Measurements from ENCODE around the gene KMT2D. TPM values are rescaled to one million over a fixed set of nuclear protein-coding genes. Genes with fewer than 3 reads are reported as not detected.

KMT2D gene
- total RNA-seq, 1 donor, result 24.6 TPM

DNA sequence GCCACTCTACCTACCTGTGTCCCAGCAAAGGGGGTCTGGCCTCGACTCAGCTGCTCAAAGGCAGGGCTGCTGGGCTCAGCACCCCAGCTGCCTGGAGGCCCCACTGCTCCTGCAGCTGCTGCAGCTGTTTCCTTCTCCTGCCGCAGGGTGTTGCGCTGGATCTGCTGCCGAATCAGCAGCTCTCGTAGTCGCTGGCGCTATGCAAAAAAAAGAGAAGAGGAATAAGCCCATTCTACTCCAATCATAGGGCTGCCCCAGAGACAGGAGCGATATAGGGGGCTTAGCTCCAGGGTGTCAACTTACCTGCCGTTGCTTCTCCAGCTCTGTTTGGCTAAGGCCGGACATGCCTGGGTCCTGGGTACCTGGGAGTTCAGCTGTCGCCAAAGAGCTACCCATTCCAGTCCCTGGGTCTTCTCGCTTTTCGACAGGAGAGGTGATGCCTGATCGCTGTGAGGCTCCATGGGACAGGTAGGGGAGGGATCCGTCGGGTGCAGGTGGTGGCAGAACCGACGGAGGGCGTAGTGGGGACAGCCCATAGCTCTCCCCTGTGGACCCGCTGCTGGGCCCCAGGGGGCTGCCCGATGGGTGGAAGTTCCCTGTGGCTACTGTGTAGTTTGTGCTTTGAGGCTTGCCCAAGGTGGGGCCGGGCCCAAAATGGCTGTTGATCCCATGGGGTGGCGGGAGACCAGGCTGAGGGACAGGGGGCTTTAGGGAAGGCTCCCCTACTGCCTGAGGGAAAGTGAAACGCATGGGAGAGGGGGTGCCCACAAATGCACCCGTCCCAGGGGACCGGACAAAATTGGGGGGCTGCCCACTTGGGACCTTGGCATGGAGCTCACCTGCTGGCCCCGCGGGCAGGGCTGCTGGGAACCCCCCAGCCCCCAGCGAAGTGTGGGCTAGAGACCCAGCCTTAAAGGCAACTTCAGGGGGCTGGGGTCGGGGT is 20.9 kb downstream of the KMT2D start:
- Histone ChIP-seq H3K9me3 (ENCODE audit: low read depth, low read length) (no peaks in the 10 kb centered on the region), H2AFZ (ENCODE audit: low read length) (no peak overlapping the region), H4K20me1 (ENCODE audit: insufficient read depth, low read length) (peaks cover 40% of the 10 kb centered on the region), H3K4me2 (ENCODE audit: insufficient read depth, low read length) (no peak overlapping the region), H3K36me3 (ENCODE audit: insufficient read depth, low read length) (peaks cover 83% of the 10 kb centered on the region), H3K4me1 (ENCODE audit: insufficient read depth, low read length) (no peaks in the 10 kb centered on the region), H3K79me2 (ENCODE audit: insufficient read depth, low read length) (peaks cover 6% of the 10 kb centered on the region), H3K27me3 (ENCODE audit: insufficient read depth, low read length) (no peaks in the 10 kb centered on the region), H3K4me3 (ENCODE audit: insufficient read depth, low read length) (no peak overlapping the region), H3K27ac (ENCODE audit: low read depth, low read length) (no peak overlapping the region)
- TF ChIP-seq, protein P1, sequence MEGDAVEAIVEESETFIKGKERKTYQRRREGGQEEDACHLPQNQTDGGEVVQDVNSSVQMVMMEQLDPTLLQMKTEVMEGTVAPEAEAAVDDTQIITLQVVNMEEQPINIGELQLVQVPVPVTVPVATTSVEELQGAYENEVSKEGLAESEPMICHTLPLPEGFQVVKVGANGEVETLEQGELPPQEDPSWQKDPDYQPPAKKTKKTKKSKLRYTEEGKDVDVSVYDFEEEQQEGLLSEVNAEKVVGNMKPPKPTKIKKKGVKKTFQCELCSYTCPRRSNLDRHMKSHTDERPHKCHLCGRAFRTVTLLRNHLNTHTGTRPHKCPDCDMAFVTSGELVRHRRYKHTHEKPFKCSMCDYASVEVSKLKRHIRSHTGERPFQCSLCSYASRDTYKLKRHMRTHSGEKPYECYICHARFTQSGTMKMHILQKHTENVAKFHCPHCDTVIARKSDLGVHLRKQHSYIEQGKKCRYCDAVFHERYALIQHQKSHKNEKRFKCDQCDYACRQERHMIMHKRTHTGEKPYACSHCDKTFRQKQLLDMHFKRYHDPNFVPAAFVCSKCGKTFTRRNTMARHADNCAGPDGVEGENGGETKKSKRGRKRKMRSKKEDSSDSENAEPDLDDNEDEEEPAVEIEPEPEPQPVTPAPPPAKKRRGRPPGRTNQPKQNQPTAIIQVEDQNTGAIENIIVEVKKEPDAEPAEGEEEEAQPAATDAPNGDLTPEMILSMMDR (IDR thresholded peaks at IDR 0.05; ENCODE audit: extremely low read depth, low read depth, low read length), result no peak
- DNase-seq (ENCODE audit: insufficient read length, low spot score, missing footprints), result peak; percentile 68

DNA sequence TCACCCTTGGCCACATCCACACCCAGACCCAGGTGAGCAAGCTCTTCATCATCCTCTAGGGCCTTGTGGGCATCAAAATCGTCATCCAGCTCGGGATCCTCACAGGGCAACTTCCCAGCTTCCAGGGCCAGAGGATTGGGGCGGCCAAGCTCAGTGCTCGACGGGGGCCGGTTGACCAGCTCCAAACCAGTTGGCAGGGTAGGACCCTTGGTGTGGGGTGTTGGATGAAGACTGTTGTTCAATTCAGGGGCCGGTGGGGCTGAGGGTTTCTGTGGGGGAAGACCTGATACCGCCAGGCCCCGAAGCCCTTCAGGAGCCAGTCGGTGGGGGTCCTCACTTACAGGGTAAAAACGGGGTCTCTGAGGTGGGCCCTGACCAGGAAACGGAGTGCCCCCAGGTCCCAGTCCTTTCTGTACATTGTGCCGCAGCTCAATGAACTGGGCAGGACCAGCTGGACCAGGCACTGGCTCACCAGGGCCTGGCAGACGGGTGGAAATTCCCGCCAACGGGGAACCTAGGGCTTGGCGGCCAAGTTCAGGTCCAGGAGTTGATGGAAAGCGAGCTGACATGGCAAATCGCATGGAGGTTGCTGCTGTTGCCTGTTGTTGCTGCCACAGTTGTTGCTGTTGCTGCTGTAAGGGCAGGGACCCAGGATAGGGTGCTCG is 22.2 kb downstream of the KMT2D start:
- DNase-seq (ENCODE audit: insufficient read length, low spot score, missing footprints), result peak; percentile 80
- H3K36me3 ChIP-seq (ENCODE audit: insufficient read depth, low read length), result peaks cover 83% of the 10 kb centered on the region
- H3K27me3 ChIP-seq (ENCODE audit: insufficient read depth, low read length), result no peaks in the 10 kb centered on the region
- H3K4me2 ChIP-seq (ENCODE audit: insufficient read depth, low read length), result no peak overlapping the region
- H3K9me3 ChIP-seq (ENCODE audit: low read depth, low read length), result no peaks in the 10 kb centered on the region
- H3K4me1 ChIP-seq (ENCODE audit: insufficient read depth, low read length), result no peaks in the 10 kb centered on the region
- H3K27ac ChIP-seq (ENCODE audit: low read depth, low read length), result no peak overlapping the region
- peaks cover 36% of the 10 kb centered on the region for H4K20me1 ChIP-seq (ENCODE audit: insufficient read depth, low read length)
- H3K4me3 ChIP-seq (ENCODE audit: insufficient read depth, low read length), result no peak overlapping the region
- TF ChIP-seq, protein P1 (IDR thresholded peaks at IDR 0.05; ENCODE audit: extremely low read depth, low read depth, low read length), result no peak
- peaks cover 6% of the 10 kb centered on the region for H3K79me2 ChIP-seq (ENCODE audit: insufficient read depth, low read length)
- H2AFZ ChIP-seq (ENCODE audit: low read length), result no peak overlapping the region

DNA sequence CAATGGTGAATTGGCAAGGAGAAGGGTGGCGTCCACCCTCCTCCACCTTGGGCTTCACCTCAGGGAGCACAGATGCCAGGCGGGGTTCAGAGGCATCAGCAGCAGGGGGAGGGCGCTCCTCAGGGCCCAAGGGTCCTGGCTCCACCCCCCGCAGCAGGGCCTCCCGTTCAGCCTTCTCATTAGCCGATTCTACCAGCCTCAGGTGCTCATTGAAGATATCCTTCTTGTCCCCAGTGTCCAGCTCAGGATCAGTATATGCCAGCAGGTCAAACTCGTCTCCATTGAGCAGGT is 22.7 kb downstream of the KMT2D start:
- peaks cover 82% of the 10 kb centered on the region for H3K36me3 ChIP-seq (ENCODE audit: insufficient read depth, low read length)
- TF ChIP-seq, protein P1 (IDR thresholded peaks at IDR 0.05; ENCODE audit: extremely low read depth, low read depth, low read length), result no peak
- no peak overlapping the region for H3K4me2 ChIP-seq (ENCODE audit: insufficient read depth, low read length)
- no peaks in the 10 kb centered on the region for H3K9me3 ChIP-seq (ENCODE audit: low read depth, low read length)
- no peaks in the 10 kb centered on the region for H3K4me1 ChIP-seq (ENCODE audit: insufficient read depth, low read length)
- H4K20me1 ChIP-seq (ENCODE audit: insufficient read depth, low read length), result peaks cover 31% of the 10 kb centered on the region
- no peak overlapping the region for H3K4me3 ChIP-seq (ENCODE audit: insufficient read depth, low read length)
- H2AFZ ChIP-seq (ENCODE audit: low read length), result no peak overlapping the region
- peak; percentile 61 for DNase-seq (ENCODE audit: insufficient read length, low spot score, missing footprints)
- peaks cover 6% of the 10 kb centered on the region for H3K79me2 ChIP-seq (ENCODE audit: insufficient read depth, low read length)
- no peak overlapping the region for H3K27ac ChIP-seq (ENCODE audit: low read depth, low read length)
- H3K27me3 ChIP-seq (ENCODE audit: insufficient read depth, low read length), result no peaks in the 10 kb centered on the region
